Osteoblast (primary cell): ENCODE measurements around the gene ATP1B1. TPM values are rescaled to one million over a fixed set of nuclear protein-coding genes. Genes with fewer than 3 reads are reported as not detected.

Source experiments
- DNase-seq: peaks from one replicate; pipeline ENCODE4 v3.0.0; 2011; ENCODE audit warnings: low spot score, mixed read lengths; ENCODE audit not compliant: insufficient read length; ENCODE audit errors: missing footprints
- H2AFZ ChIP-seq: 2 replicates; pipeline ENCODE4 v1.6.0; 2011; ENCODE audit warnings: mild to moderate bottlenecking, low read length
- H3K27ac ChIP-seq: 2 replicates; pipeline ENCODE4 v1.5.1; 2011; ENCODE audit warnings: mild to moderate bottlenecking, low read depth, low read length, moderate library complexity
- H3K27me3 ChIP-seq: 2 replicates; pipeline ENCODE4 v1.6.0; 2012; ENCODE audit warnings: mild to moderate bottlenecking, control low read depth, inconsistent platforms, low read length, moderate library complexity; ENCODE audit not compliant: insufficient read depth
- H3K36me3 ChIP-seq: 2 replicates; pipeline ENCODE4 v1.5.1; 2011; ENCODE audit warnings: mild to moderate bottlenecking, low read length, control low read depth, moderate library complexity; ENCODE audit not compliant: insufficient read depth
- H3K4me1 ChIP-seq: 2 replicates; pipeline ENCODE4 v1.5.1; 2011; ENCODE audit warnings: mild to moderate bottlenecking, low read length, control low read depth, moderate library complexity; ENCODE audit not compliant: insufficient read depth
- H3K4me2 ChIP-seq: 2 replicates; pipeline ENCODE4 v1.6.0; 2011; ENCODE audit warnings: mild to moderate bottlenecking, low read length; ENCODE audit not compliant: insufficient read depth
- H3K4me3 ChIP-seq: fragments of 200-600 bp; sonication (generic); 3 replicates; pipeline ENCODE4 v1.5.1; 2012; ENCODE audit warnings: mild to moderate bottlenecking, low read length, inconsistent platforms; ENCODE audit not compliant: insufficient read depth
- H3K79me2 ChIP-seq: 2 replicates; pipeline ENCODE4 v1.6.0; 2012; ENCODE audit warnings: mild to moderate bottlenecking, low read length, control low read depth, inconsistent platforms; ENCODE audit not compliant: insufficient read depth
- H3K9me3 ChIP-seq: 2 replicates; pipeline ENCODE4 v1.5.1; 2011; ENCODE audit warnings: low read depth, low read length, control low read depth
- H4K20me1 ChIP-seq: 2 replicates; pipeline ENCODE4 v1.6.0; 2012; ENCODE audit warnings: mild to moderate bottlenecking, low read length, control low read depth; ENCODE audit not compliant: insufficient read depth
- total RNA-seq: library from RNA; depleted of rRNA; stranded (reverse); fragments of >200 nt; gene quantifications from 2 replicates; pipeline ENCODE4 v1.2.3, GENCODE V29; 2012
- TF ChIP-seq, protein P1 (sequence below): IDR thresholded peaks from 2 replicates; pipeline ENCODE4 v1.5.1; 2011; ENCODE audit warnings: mild to moderate bottlenecking, low read depth, low read length, moderate library complexity; ENCODE audit errors: extremely low read depth

The ATP1B1 gene
- total RNA-seq, 1 donor, result 8.3 TPM

GRCh38 chr1:169112241-169112640 is 5.8 kb downstream of the ATP1B1 start:
- Histone ChIP-seq H3K27me3 (no peaks in the 10 kb centered on the region), H4K20me1 (no peaks in the 10 kb centered on the region), H3K4me2 (no peak overlapping the region), H3K27ac (peak overlapping the region; percentile 93), H2AFZ (no peak overlapping the region), H3K79me2 (peaks cover 41% of the 10 kb centered on the region), H3K9me3 (no peaks in the 10 kb centered on the region), H3K36me3 (peaks cover 12% of the 10 kb centered on the region), H3K4me1 (peaks cover 53% of the 10 kb centered on the region), H3K4me3 (no peak overlapping the region)
- DNase-seq, result no peak
- TF ChIP-seq, protein P1, sequence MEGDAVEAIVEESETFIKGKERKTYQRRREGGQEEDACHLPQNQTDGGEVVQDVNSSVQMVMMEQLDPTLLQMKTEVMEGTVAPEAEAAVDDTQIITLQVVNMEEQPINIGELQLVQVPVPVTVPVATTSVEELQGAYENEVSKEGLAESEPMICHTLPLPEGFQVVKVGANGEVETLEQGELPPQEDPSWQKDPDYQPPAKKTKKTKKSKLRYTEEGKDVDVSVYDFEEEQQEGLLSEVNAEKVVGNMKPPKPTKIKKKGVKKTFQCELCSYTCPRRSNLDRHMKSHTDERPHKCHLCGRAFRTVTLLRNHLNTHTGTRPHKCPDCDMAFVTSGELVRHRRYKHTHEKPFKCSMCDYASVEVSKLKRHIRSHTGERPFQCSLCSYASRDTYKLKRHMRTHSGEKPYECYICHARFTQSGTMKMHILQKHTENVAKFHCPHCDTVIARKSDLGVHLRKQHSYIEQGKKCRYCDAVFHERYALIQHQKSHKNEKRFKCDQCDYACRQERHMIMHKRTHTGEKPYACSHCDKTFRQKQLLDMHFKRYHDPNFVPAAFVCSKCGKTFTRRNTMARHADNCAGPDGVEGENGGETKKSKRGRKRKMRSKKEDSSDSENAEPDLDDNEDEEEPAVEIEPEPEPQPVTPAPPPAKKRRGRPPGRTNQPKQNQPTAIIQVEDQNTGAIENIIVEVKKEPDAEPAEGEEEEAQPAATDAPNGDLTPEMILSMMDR, result no peak

GRCh38 chr1:169113613-169114119 is 7.2 kb downstream of the ATP1B1 start:
- H4K20me1 ChIP-seq, result no peaks in the 10 kb centered on the region
- peak overlapping the region; percentile 80 for H3K27ac ChIP-seq
- H3K36me3 ChIP-seq, result peaks cover 12% of the 10 kb centered on the region
- H3K4me2 ChIP-seq, result peak overlapping the region; percentile 69
- TF ChIP-seq, protein P1, result no peak
- H3K27me3 ChIP-seq, result no peaks in the 10 kb centered on the region
- DNase-seq, result peak; percentile 79
- H3K4me1 ChIP-seq, result peaks cover 42% of the 10 kb centered on the region
- no peaks in the 10 kb centered on the region for H3K9me3 ChIP-seq
- peaks cover 27% of the 10 kb centered on the region for H3K79me2 ChIP-seq
- H2AFZ ChIP-seq, result peak overlapping the region; percentile 85
- peak overlapping the region; percentile 22 for H3K4me3 ChIP-seq

GRCh38 chr1:169115891-169116585 is 9.5 kb downstream of the ATP1B1 start:
- Histone ChIP-seq H4K20me1 (no peaks in the 10 kb centered on the region), H3K27me3 (no peaks in the 10 kb centered on the region), H3K4me2 (no peak overlapping the region), H3K9me3 (no peaks in the 10 kb centered on the region), H2AFZ (peak overlapping the region; percentile 73), H3K36me3 (peaks cover 12% of the 10 kb centered on the region), H3K79me2 (peaks cover 9% of the 10 kb centered on the region), H3K4me1 (peaks cover 27% of the 10 kb centered on the region), H3K27ac (no peak overlapping the region), H3K4me3 (no peak overlapping the region)
- TF ChIP-seq, protein P1, result no peak
- no peak for DNase-seq

GRCh38 chr1:169117014-169117413 is 10.5 kb downstream of the ATP1B1 start:
- no peaks in the 10 kb centered on the region for H4K20me1 ChIP-seq
- peaks cover 11% of the 10 kb centered on the region for H3K79me2 ChIP-seq
- TF ChIP-seq, protein P1, result no peak
- no peak overlapping the region for H3K27ac ChIP-seq
- DNase-seq, result no peak
- no peak overlapping the region for H3K4me3 ChIP-seq
- no peaks in the 10 kb centered on the region for H3K9me3 ChIP-seq
- H2AFZ ChIP-seq, result no peak overlapping the region
- H3K4me2 ChIP-seq, result no peak overlapping the region
- peaks cover 21% of the 10 kb centered on the region for H3K4me1 ChIP-seq
- H3K27me3 ChIP-seq, result no peaks in the 10 kb centered on the region
- peaks cover 6% of the 10 kb centered on the region for H3K36me3 ChIP-seq
